Suprapubic skin (tissue), 3 donors: ENCODE measurements around the gene PKN2.

Source experiments
- CTCF ChIP-seq, 2 donors: fragments of 200-600 bp in 1 of 2; fragments of 450-650 bp in 1 of 2; sonication (generic) in 1 of 2; IDR thresholded peaks; one replicate each; pipeline ENCODE4 v1.5.1; 2016 to 2019; ENCODE audit warnings: antibody characterized with exemption in 2 of 2, mild to moderate bottlenecking in 1 of 2, moderate library complexity in 1 of 2
- POLR2AphosphoS5 ChIP-seq, 3 donors: sonication (generic); formaldehyde crosslinking; IDR thresholded peaks; one replicate each; pipeline ENCODE4 v1.6.1; 2017; ENCODE audit warnings: antibody characterized with exemption in 3 of 3

GRCh38 chr1:88661951-88662699 lies 21.9 kb upstream of the PKN2 start:
- TF ChIP-seq CTCF (IDR thresholded peaks at IDR 0.05), result no peak
- TF ChIP-seq POLR2AphosphoS5 (IDR thresholded peaks at IDR 0.05), result no peak
